Osteoblast (primary cell): ENCODE data around the gene NPFFR2. TPM values are rescaled to one million over a fixed set of nuclear protein-coding genes. Genes with fewer than 3 reads are reported as not detected.
A peak's percentile ranks its signal among the peaks of the same experiment; 100 is the strongest.

Experiments used
- DNase-seq: peaks from one replicate; pipeline ENCODE4 v3.0.0; 2011; ENCODE audit warnings: low spot score, mixed read lengths; ENCODE audit not compliant: insufficient read length; ENCODE audit errors: missing footprints
- H2AFZ ChIP-seq: 2 replicates; pipeline ENCODE4 v1.6.0; 2011; ENCODE audit warnings: mild to moderate bottlenecking, low read length
- H3K27ac ChIP-seq: 2 replicates; pipeline ENCODE4 v1.5.1; 2011; ENCODE audit warnings: mild to moderate bottlenecking, low read depth, low read length, moderate library complexity
- H3K27me3 ChIP-seq: 2 replicates; pipeline ENCODE4 v1.6.0; 2012; ENCODE audit warnings: mild to moderate bottlenecking, control low read depth, inconsistent platforms, low read length, moderate library complexity; ENCODE audit not compliant: insufficient read depth
- H3K36me3 ChIP-seq: 2 replicates; pipeline ENCODE4 v1.5.1; 2011; ENCODE audit warnings: mild to moderate bottlenecking, low read length, control low read depth, moderate library complexity; ENCODE audit not compliant: insufficient read depth
- H3K4me1 ChIP-seq: 2 replicates; pipeline ENCODE4 v1.5.1; 2011; ENCODE audit warnings: mild to moderate bottlenecking, low read length, control low read depth, moderate library complexity; ENCODE audit not compliant: insufficient read depth
- H3K4me2 ChIP-seq: 2 replicates; pipeline ENCODE4 v1.6.0; 2011; ENCODE audit warnings: mild to moderate bottlenecking, low read length; ENCODE audit not compliant: insufficient read depth
- H3K4me3 ChIP-seq: fragments of 200-600 bp; sonication (generic); 3 replicates; pipeline ENCODE4 v1.5.1; 2012; ENCODE audit warnings: mild to moderate bottlenecking, low read length, inconsistent platforms; ENCODE audit not compliant: insufficient read depth
- H3K79me2 ChIP-seq: 2 replicates; pipeline ENCODE4 v1.6.0; 2012; ENCODE audit warnings: mild to moderate bottlenecking, low read length, control low read depth, inconsistent platforms; ENCODE audit not compliant: insufficient read depth
- H3K9me3 ChIP-seq: 2 replicates; pipeline ENCODE4 v1.5.1; 2011; ENCODE audit warnings: low read depth, low read length, control low read depth
- H4K20me1 ChIP-seq: 2 replicates; pipeline ENCODE4 v1.6.0; 2012; ENCODE audit warnings: mild to moderate bottlenecking, low read length, control low read depth; ENCODE audit not compliant: insufficient read depth
- total RNA-seq: library from RNA; depleted of rRNA; stranded (reverse); fragments of >200 nt; gene quantifications from 2 replicates; pipeline ENCODE4 v1.2.3, GENCODE V29; 2012
- TF ChIP-seq, protein P1 (sequence below): IDR thresholded peaks from 2 replicates; pipeline ENCODE4 v1.5.1; 2011; ENCODE audit warnings: mild to moderate bottlenecking, low read depth, low read length, moderate library complexity; ENCODE audit errors: extremely low read depth

Gene NPFFR2
- total RNA-seq, result not detected in 2 replicates

DNA sequence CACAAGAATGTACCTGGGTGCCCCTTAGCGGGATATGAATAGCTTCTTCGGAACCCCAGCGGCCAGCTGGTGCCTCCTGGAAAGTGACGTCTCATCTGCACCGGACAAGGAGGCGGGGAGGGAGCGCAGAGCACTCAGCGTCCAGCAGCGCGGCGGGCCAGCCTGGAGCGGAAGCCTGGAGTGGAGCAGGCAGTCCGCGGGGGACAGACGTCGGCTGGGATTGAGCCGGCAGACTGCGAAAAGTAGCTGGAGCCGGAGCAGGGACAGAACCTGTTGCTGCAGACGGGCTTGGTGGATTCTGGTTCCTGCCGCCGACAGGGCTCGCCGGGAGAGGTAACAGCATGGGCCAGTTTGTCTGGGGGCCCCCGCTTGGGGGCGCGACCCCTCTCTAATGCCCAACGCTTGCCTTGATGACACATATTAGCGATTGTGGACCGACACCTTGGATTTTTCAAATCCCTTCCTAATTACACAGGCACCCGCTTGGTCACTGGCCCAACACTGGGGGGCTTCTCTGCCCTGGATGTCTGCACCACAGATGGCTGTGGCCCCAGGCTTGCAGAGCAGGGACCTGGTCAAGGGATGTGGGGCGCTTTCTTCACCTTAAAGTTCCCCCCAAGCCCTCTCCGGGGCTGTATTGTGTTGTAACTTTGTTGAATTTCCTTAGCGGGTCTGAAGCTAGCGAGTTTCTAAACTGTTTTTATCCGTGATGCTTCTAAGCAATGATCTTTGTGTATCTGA, at the start of gene NPFFR2:
Gene NPFFR2 (plus strand): TSS at position 133 of the 741 bp plus-strand sequence. CDS start 96,592 bp downstream, outside the sequence.
- TF ChIP-seq, protein P1, sequence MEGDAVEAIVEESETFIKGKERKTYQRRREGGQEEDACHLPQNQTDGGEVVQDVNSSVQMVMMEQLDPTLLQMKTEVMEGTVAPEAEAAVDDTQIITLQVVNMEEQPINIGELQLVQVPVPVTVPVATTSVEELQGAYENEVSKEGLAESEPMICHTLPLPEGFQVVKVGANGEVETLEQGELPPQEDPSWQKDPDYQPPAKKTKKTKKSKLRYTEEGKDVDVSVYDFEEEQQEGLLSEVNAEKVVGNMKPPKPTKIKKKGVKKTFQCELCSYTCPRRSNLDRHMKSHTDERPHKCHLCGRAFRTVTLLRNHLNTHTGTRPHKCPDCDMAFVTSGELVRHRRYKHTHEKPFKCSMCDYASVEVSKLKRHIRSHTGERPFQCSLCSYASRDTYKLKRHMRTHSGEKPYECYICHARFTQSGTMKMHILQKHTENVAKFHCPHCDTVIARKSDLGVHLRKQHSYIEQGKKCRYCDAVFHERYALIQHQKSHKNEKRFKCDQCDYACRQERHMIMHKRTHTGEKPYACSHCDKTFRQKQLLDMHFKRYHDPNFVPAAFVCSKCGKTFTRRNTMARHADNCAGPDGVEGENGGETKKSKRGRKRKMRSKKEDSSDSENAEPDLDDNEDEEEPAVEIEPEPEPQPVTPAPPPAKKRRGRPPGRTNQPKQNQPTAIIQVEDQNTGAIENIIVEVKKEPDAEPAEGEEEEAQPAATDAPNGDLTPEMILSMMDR, result no peak
- H3K79me2 ChIP-seq, result no peaks in the 10 kb centered on the region
- no peaks in the 10 kb centered on the region for H3K36me3 ChIP-seq
- no peaks in the 10 kb centered on the region for H3K4me1 ChIP-seq
- H3K27me3 ChIP-seq, result peaks cover 2% of the 10 kb centered on the region
- H3K9me3 ChIP-seq, result no peaks in the 10 kb centered on the region
- peak within 1 kb of the TSS; percentile 37 for H2AFZ ChIP-seq
- no peak within 1 kb of the TSS for H3K27ac ChIP-seq
- H3K4me3 ChIP-seq, result no peak within 1 kb of the TSS
- peak within 1 kb of the TSS; percentile 33 for H3K4me2 ChIP-seq
- DNase-seq, result peak; percentile 10
- H4K20me1 ChIP-seq, result no peaks in the 10 kb centered on the region

GRCh38 chr4:71992571-71993312, 39.1 kb upstream of the NPFFR2 start:
- no peak for DNase-seq
- H4K20me1 ChIP-seq, result no peaks in the 10 kb centered on the region

DNA sequence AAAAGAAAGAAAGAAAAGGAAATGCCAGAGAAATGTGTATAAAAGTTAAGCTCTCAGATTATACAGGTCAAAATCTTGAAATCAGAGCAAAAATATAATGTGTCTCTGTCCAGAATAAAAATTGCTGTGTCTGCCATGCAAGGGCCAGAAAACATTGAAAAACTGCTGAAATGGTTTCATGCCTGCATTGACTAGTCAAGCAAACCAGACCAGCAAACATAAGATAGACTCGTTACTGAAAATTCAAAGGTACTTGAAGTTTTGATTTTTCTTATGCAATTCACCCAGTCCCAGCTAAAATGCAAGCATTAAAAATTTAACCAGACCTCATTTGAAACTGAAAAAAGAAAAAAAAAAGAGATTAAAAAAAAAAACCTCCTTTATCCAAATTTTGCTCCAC, 37.2 kb upstream of the NPFFR2 start:
- TF ChIP-seq, protein P1, result no peak

More at GRCh38 chr4:71992571-71993312, 39.1 kb upstream of the NPFFR2 start:
- no peaks in the 10 kb centered on the region for H3K9me3 ChIP-seq
- no peak overlapping the region for H3K4me2 ChIP-seq
- no peaks in the 10 kb centered on the region for H3K4me1 ChIP-seq
- H3K27me3 ChIP-seq, result no peaks in the 10 kb centered on the region
- no peak overlapping the region for H3K4me3 ChIP-seq
- TF ChIP-seq, protein P1, result no peak
- H3K36me3 ChIP-seq, result no peaks in the 10 kb centered on the region
- H2AFZ ChIP-seq, result no peak overlapping the region
- H3K79me2 ChIP-seq, result no peaks in the 10 kb centered on the region
- no peak overlapping the region for H3K27ac ChIP-seq

GRCh38 chr4:71995297-71995696, 36.5 kb upstream of the NPFFR2 start:
- Histone ChIP-seq H3K4me3 (no peak overlapping the region), H3K4me2 (no peak overlapping the region), H3K36me3 (no peaks in the 10 kb centered on the region), H3K27me3 (no peaks in the 10 kb centered on the region), H4K20me1 (no peaks in the 10 kb centered on the region), H3K9me3 (no peaks in the 10 kb centered on the region), H3K4me1 (no peaks in the 10 kb centered on the region), H3K79me2 (no peaks in the 10 kb centered on the region), H2AFZ (no peak overlapping the region), H3K27ac (no peak overlapping the region)
- TF ChIP-seq, protein P1, result no peak
- no peak for DNase-seq

More for the DNA sequence above, 37.2 kb upstream of the NPFFR2 start:
- Histone ChIP-seq H3K79me2 (no peaks in the 10 kb centered on the region), H3K9me3 (no peaks in the 10 kb centered on the region), H3K36me3 (no peaks in the 10 kb centered on the region), H4K20me1 (no peaks in the 10 kb centered on the region), H3K4me1 (no peaks in the 10 kb centered on the region), H3K27me3 (no peaks in the 10 kb centered on the region), H3K27ac (no peak overlapping the region), H2AFZ (no peak overlapping the region), H3K4me2 (no peak overlapping the region), H3K4me3 (no peak overlapping the region)
- DNase-seq, result no peak
